GM12878 (cell line): ENCODE data around the gene B3GNT3. TPM values are rescaled to one million over a fixed set of nuclear protein-coding genes. Genes with fewer than 3 reads are reported as not detected.

Experiments used
- ASH2L ChIP-seq: fragments of 300-600, 200-600 bp; sonication (generic); IDR thresholded peaks from 2 replicates; pipeline ENCODE4 v1.6.1; 2017; ENCODE audit warnings: low read depth, mild to moderate bottlenecking, borderline replicate concordance
- ATF2 ChIP-seq: IDR thresholded peaks from 2 replicates; pipeline ENCODE4 v1.6.1; 2012; ENCODE audit warnings: low read length, inconsistent platforms
- BRCA1 ChIP-seq: IDR thresholded peaks from 2 replicates; pipeline ENCODE4 v1.6.1; 2011; ENCODE audit warnings: low read depth, low read length, improper control_type of control experiment
- CBX5 ChIP-seq: sonication (generic); IDR thresholded peaks from 2 replicates; pipeline ENCODE4 v1.6.1; 2016; ENCODE audit warnings: low read depth, moderate library complexity, mild to moderate bottlenecking, inconsistent platforms
- CREB1 ChIP-seq: IDR thresholded peaks from 2 replicates; pipeline ENCODE4 v1.6.1; 2012; ENCODE audit warnings: low read depth, mild to moderate bottlenecking, inconsistent platforms
- DPF2 ChIP-seq: fragments of 450-650 bp; IDR thresholded peaks from 2 replicates; pipeline ENCODE4 v1.6.1; 2017; ENCODE audit warnings: mild to moderate bottlenecking
- E4F1 ChIP-seq: fragments of 450-650 bp; IDR thresholded peaks from 2 replicates; pipeline ENCODE4 v1.6.1; 2018; ENCODE audit warnings: borderline replicate concordance, mild to moderate bottlenecking; ENCODE audit not compliant: partially characterized antibody
- FOXM1 ChIP-seq: IDR thresholded peaks from 2 replicates; pipeline ENCODE4 v1.6.1; 2012; ENCODE audit warnings: low read depth, mild to moderate bottlenecking, inconsistent platforms, low read length, moderate library complexity
- HSF1 ChIP-seq: fragments of 150-350 bp; IDR thresholded peaks from 2 replicates; pipeline ENCODE4 v1.6.1; 2014; ENCODE audit warnings: mild to moderate bottlenecking, low read depth, low read length
- JUNB ChIP-seq: IDR thresholded peaks from 2 replicates; pipeline ENCODE4 v1.6.1; 2016; ENCODE audit warnings: antibody characterized with exemption, mild to moderate bottlenecking
- KLF5 ChIP-seq: fragments of 450-650 bp; IDR thresholded peaks from 2 replicates; pipeline ENCODE4 v1.6.1; 2014; ENCODE audit warnings: mild to moderate bottlenecking; ENCODE audit not compliant: partially characterized antibody
- MEF2B ChIP-seq: fragments of 450-650 bp; IDR thresholded peaks from 2 replicates; pipeline ENCODE4 v1.6.1; 2018; ENCODE audit warnings: mild to moderate bottlenecking, moderate library complexity; ENCODE audit not compliant: partially characterized antibody, poor library complexity, severe bottlenecking
- PBX3 ChIP-seq: IDR thresholded peaks from 2 replicates; pipeline ENCODE4 v1.6.1; 2011; ENCODE audit warnings: mild to moderate bottlenecking, low read depth, low read length, moderate library complexity; ENCODE audit not compliant: insufficient replicate concordance
- POLR2AphosphoS2 ChIP-seq: IDR thresholded peaks from 2 replicates; pipeline ENCODE4 v1.6.1; 2011; ENCODE audit warnings: low read depth, mild to moderate bottlenecking, low read length, improper control_type of control experiment, moderate library complexity
- RFX5 ChIP-seq: IDR thresholded peaks from 2 replicates; pipeline ENCODE4 v1.6.1; 2011; ENCODE audit warnings: low read depth, low read length, improper control_type of control experiment
- SIX5 ChIP-seq: IDR thresholded peaks from 2 replicates; pipeline ENCODE4 v1.6.1; 2011; ENCODE audit warnings: mild to moderate bottlenecking, low read depth, low read length, moderate library complexity; ENCODE audit not compliant: severe bottlenecking
- SP1 ChIP-seq: IDR thresholded peaks from one replicate; pipeline ENCODE4 v1.6.1; 2011; ENCODE audit warnings: low read depth, low read length
- SPI1 ChIP-seq: IDR thresholded peaks from 2 replicates; pipeline ENCODE4 v1.6.1; 2011; ENCODE audit warnings: low read depth, mild to moderate bottlenecking, low read length, moderate library complexity, borderline replicate concordance; ENCODE audit not compliant: insufficient read depth
- STAT3 ChIP-seq: IDR thresholded peaks from 2 replicates; pipeline ENCODE4 v1.6.1; 2011; ENCODE audit warnings: low read depth, low read length, improper control_type of control experiment
- SUPT20H ChIP-seq: IDR thresholded peaks from 2 replicates; pipeline ENCODE4 v1.6.1; 2011; ENCODE audit warnings: low read depth, mild to moderate bottlenecking, low read length, moderate library complexity, borderline replicate concordance; ENCODE audit not compliant: control insufficient read depth
- TARDBP ChIP-seq: IDR thresholded peaks from 2 replicates; pipeline ENCODE4 v1.6.1; 2016; ENCODE audit warnings: borderline replicate concordance
- TCF12 ChIP-seq: IDR thresholded peaks from 2 replicates; pipeline ENCODE4 v1.6.1; 2011; ENCODE audit warnings: low read depth, mild to moderate bottlenecking, low read length
- ZNF217 ChIP-seq: fragments of 450-650 bp; IDR thresholded peaks from 2 replicates; pipeline ENCODE4 v1.6.1; 2017; ENCODE audit warnings: antibody characterized with exemption, mild to moderate bottlenecking
- ZNF622 ChIP-seq: fragments of 450-650 bp; IDR thresholded peaks from 2 replicates; pipeline ENCODE4 v1.6.1; 2017; ENCODE audit warnings: mild to moderate bottlenecking, inconsistent platforms
- ZSCAN29 ChIP-seq: fragments of 450-650 bp; IDR thresholded peaks from 2 replicates; pipeline ENCODE4 v1.6.1; 2017; ENCODE audit warnings: mild to moderate bottlenecking, moderate library complexity
- polyA plus RNA-seq, 11 experiments: library from polyadenylated mRNA; depleted of rRNA in 4 of 11; unstranded in 6 of 11; stranded (reverse) in 5 of 11; fragments of >200 nt; fragmentation: Nextera tagmentation in 4 of 11; fragmentation: Illumina TruSeq in 1 of 11; extraction: Ambion mirVana in 4 of 11; extraction: Trizol in 1 of 11; gene quantifications; 1 replicate in 1 of 11; 2 replicates in 10 of 11; pipeline versions ENCODE4 v1.2.1 to v1.2.3, GENCODE V29; 2011 to 2016; ENCODE audit warnings: inconsistent platforms in 2 of 11, missing spikeins in 2 of 11, low read depth in 1 of 11
- total RNA-seq, 4 experiments: library from RNA; depleted of rRNA in 3 of 4; stranded (reverse); fragments of >200 nt in 3 of 4; fragmentation: Illumina TruSeq in 1 of 4; extraction: Trizol in 1 of 4; gene quantifications; 2 replicates each; pipeline versions ENCODE4 v1.2.1 to v1.2.3, GENCODE V29; 2013 to 2021

Gene B3GNT3
- total and polyA plus RNA-seq, 10 of the 15 experiments (the other 5 are each of a cell fraction or from before 2014, with no cell fraction given): not detected

- TF ChIP-seq HSF1 (no peak), SPI1 (no peak; the same call in 1 of the 2 replicates), CREB1 (peak; percentile 58), MEF2B (peak; percentile 98), ATF2 (no peak), STAT3 (no peak), CBX5 (no peak), BRCA1 (no peak), DPF2 (peak; percentile 94), SIX5 (no peak), ASH2L (no peak), RFX5 (peak; percentile 54; the same call in 1 of the 2 replicates), ZNF622 (no peak), SP1 (peak; percentile 47), SUPT20H (no peak), E4F1 (no peak), ZSCAN29 (no peak), FOXM1 (peak; percentile 44; the same call in 1 of the 2 replicates), TARDBP (peak; percentile 26; the same call in 1 of the 2 replicates), PBX3 (no peak), JUNB (no peak), POLR2AphosphoS2 (no peak), TCF12 (peak; percentile 70), ZNF217 (peak; percentile 98), KLF5 (no peak)
Observed at GRCh38 chr19:17751103-17751911, 43.6 kb upstream of the B3GNT3 start, which contains the start of gene FCHO1 (continued).
